Measurements from ENCODE around the gene APCDD1L. TPM values are rescaled to one million over a fixed set of nuclear protein-coding genes. Genes with fewer than 3 reads are reported as not detected.

APCDD1L gene
- total and polyA plus RNA-seq, 2 experiments from 2014 or later: 0.23 TPM; not detected in 1

- DNase-seq (ENCODE audit: low spot score): no peak
- no peaks in the 10 kb centered on the region for H3K4me1 ChIP-seq (ENCODE audit: insufficient read depth)
- no peaks in the 10 kb centered on the region for H3K27me3 ChIP-seq
- no peak overlapping the region for H2AFZ ChIP-seq
- H3K4me2 ChIP-seq: no peak overlapping the region
- no peaks in the 10 kb centered on the region for H3K36me3 ChIP-seq (replicated peaks; ENCODE audit: insufficient read depth, low read depth)
- TF ChIP-seq EZH2phosphoT487 (IDR thresholded peaks at IDR 0.05; ENCODE audit: low read depth, severe bottlenecking, unreplicated experiment) (no peak), EZH2 (IDR thresholded peaks at IDR 0.05; ENCODE audit: borderline replicate concordance) (no peak), CTCF (IDR thresholded peaks at IDR 0.05; ENCODE audit: poor library complexity) (no peak)
- 92% methylated on average over 13 of the region's 13 CpGs for WGBS (ENCODE audit: low lambda C conversion rate, missing lambda C conversion rate)
- H3K27ac ChIP-seq: no peak overlapping the region
- H4K20me1 ChIP-seq (ENCODE audit: insufficient read depth, poor library complexity, severe bottlenecking): no peaks in the 10 kb centered on the region
- H3K79me2 ChIP-seq: no peaks in the 10 kb centered on the region
- no peaks in the 10 kb centered on the region for H3K9me2 ChIP-seq (replicated peaks; ENCODE audit: insufficient read depth)
- no peaks in the 10 kb centered on the region for H3K9me3 ChIP-seq (ENCODE audit: low read depth)
- no peak overlapping the region for H3K4me3 ChIP-seq
Measured at GRCh38 chr20:58473453-58474425, 41.5 kb downstream of the APCDD1L start.

GRCh38 chr20:58472273-58473018 lies 42.8 kb downstream of the APCDD1L start:
- 93% methylated on average over 20 of the region's 20 CpGs for WGBS (ENCODE audit: low lambda C conversion rate, missing lambda C conversion rate)
- TF ChIP-seq EZH2phosphoT487 (IDR thresholded peaks at IDR 0.05; ENCODE audit: low read depth, severe bottlenecking, unreplicated experiment) (no peak), EZH2 (IDR thresholded peaks at IDR 0.05; ENCODE audit: borderline replicate concordance) (no peak), CTCF (IDR thresholded peaks at IDR 0.05; ENCODE audit: poor library complexity) (no peak)
- no peaks in the 10 kb centered on the region for H3K79me2 ChIP-seq
- H3K27ac ChIP-seq: no peak overlapping the region
- H4K20me1 ChIP-seq (ENCODE audit: insufficient read depth, poor library complexity, severe bottlenecking): no peaks in the 10 kb centered on the region
- H3K4me2 ChIP-seq: no peak overlapping the region
- no peaks in the 10 kb centered on the region for H3K4me1 ChIP-seq (ENCODE audit: insufficient read depth)
- H3K9me3 ChIP-seq (ENCODE audit: low read depth): no peaks in the 10 kb centered on the region
- no peaks in the 10 kb centered on the region for H3K9me2 ChIP-seq (replicated peaks; ENCODE audit: insufficient read depth)
- no peak overlapping the region for H3K4me3 ChIP-seq
- no peak for DNase-seq (ENCODE audit: low spot score)
- no peaks in the 10 kb centered on the region for H3K27me3 ChIP-seq
- no peak overlapping the region for H2AFZ ChIP-seq
- H3K36me3 ChIP-seq (replicated peaks; ENCODE audit: insufficient read depth, low read depth): no peaks in the 10 kb centered on the region

GRCh38 chr20:58471193-58472164 lies 43.7 kb downstream of the APCDD1L start:
- Histone ChIP-seq H3K9me3 (ENCODE audit: low read depth) (no peaks in the 10 kb centered on the region), H3K27ac (no peak overlapping the region), H3K36me3 (replicated peaks; ENCODE audit: insufficient read depth, low read depth) (no peaks in the 10 kb centered on the region), H2AFZ (no peak overlapping the region), H3K27me3 (no peaks in the 10 kb centered on the region), H3K4me1 (ENCODE audit: insufficient read depth) (no peaks in the 10 kb centered on the region), H3K9me2 (replicated peaks; ENCODE audit: insufficient read depth) (no peaks in the 10 kb centered on the region), H3K4me3 (no peak overlapping the region), H4K20me1 (ENCODE audit: insufficient read depth, poor library complexity, severe bottlenecking) (no peaks in the 10 kb centered on the region), H3K4me2 (no peak overlapping the region), H3K79me2 (no peaks in the 10 kb centered on the region)
- WGBS (ENCODE audit: low lambda C conversion rate, missing lambda C conversion rate): 70% methylated on average over 24 of the region's 26 CpGs
- DNase-seq (ENCODE audit: low spot score): peak; percentile 55
- TF ChIP-seq EZH2phosphoT487 (IDR thresholded peaks at IDR 0.05; ENCODE audit: low read depth, severe bottlenecking, unreplicated experiment) (no peak), CTCF (IDR thresholded peaks at IDR 0.05; ENCODE audit: poor library complexity) (no peak), EZH2 (IDR thresholded peaks at IDR 0.05; ENCODE audit: borderline replicate concordance) (no peak)
